Mucosa of descending colon (tissue), 3 donors: ENCODE data around the gene SUPT16H. TPM values are rescaled to one million over a fixed set of nuclear protein-coding genes. Genes with fewer than 3 reads are reported as not detected.

ENCODE experiments used
- ATAC-seq: fragments of 200-7000 bp; cut with Tn5 transposase; one replicate; pipeline ENCODE4 v1.9.1; 2020; ENCODE audit warnings: mild to moderate bottlenecking, moderate library complexity
- DNase-seq, 3 donors: peaks; one replicate each; pipeline ENCODE4 v3.0.0-alpha.2; 2020
- H3K36me3 ChIP-seq: fragments of 200-600 bp; one replicate; pipeline ENCODE4 v1.8.0; 2021; ENCODE audit warnings: low read depth, mild to moderate bottlenecking
- H3K4me1 ChIP-seq: fragments of 200-600 bp; one replicate; pipeline ENCODE4 v1.8.0; 2021; ENCODE audit warnings: low read depth, mild to moderate bottlenecking
- H3K4me3 ChIP-seq: fragments of 200-600 bp; one replicate; pipeline ENCODE4 v1.8.0; 2021; ENCODE audit warnings: mild to moderate bottlenecking
- H3K9me3 ChIP-seq: fragments of 200-600 bp; one replicate; pipeline ENCODE4 v1.8.0; 2021; ENCODE audit warnings: mild to moderate bottlenecking
- intact Hi-C, 2 donors: fragments of 100-400 bp; cut with DNase I in 1 of 2; cut with micrococcal nuclease in 1 of 2; formaldehyde crosslinking; loops; one replicate each; pipeline versions ENCODE4 v1.11.0 to v1.11.1; 2022; cut with DNase I, micrococcal nuclease
- total RNA-seq, 3 donors: library from RNA; stranded (reverse); fragmentation: NEBNext Ultra II Directional in 2 of 3; extraction: Animal tissue kit (Norgen Biotek cat#: 25700) in 2 of 3; gene quantifications; one replicate each; pipeline versions ENCODE4 v1.2.1 to v1.2.4, GENCODE V29; 2021 to 2023
- TF ChIP-seq, protein P1 (sequence below): fragments of 200-600 bp; IDR thresholded peaks from one replicate; pipeline ENCODE4 v1.8.0; 2022; ENCODE audit warnings: antibody characterized with exemption, mild to moderate bottlenecking
- donor health status: DM: no; HTN: no; CAD: no; lungs with moderate emphysema.
- donor health status: DM: no; HTN: no; CAD: no.
- donor health status: DM: no; HTN: yes; CAD: no.

Gene SUPT16H
- total RNA-seq, 3 donors from 2014 or later = 36.5 to 63.3 (median 48.1) TPM

DNA sequence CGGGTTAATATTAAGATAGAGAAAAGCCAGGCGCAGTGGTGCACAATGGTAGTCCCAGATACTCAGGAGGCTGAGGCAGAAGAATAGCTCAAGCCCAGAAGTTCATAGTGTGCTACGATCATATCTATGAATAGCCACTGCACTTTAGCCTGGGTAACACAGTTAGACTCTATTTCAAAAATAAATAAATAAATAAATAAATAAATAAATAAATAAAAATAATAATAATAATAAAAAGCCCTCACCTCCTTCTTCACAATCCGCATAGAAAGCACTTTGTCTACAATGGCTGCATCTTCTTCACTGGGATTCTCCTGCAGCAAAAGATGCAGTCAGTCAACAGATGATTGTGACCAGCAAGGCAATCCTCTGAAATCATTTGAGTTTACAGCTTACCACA is 31.5 kb upstream of the SUPT16H start:
- no peak for DNase-seq
- Histone ChIP-seq H3K9me3 (no peaks in the 10 kb centered on the region), H3K4me3 (no peak overlapping the region), H3K4me1 (no peaks in the 10 kb centered on the region), H3K36me3 (peaks cover 6% of the 10 kb centered on the region)
- intact Hi-C loops = no loop called here
- TF ChIP-seq, protein P1, sequence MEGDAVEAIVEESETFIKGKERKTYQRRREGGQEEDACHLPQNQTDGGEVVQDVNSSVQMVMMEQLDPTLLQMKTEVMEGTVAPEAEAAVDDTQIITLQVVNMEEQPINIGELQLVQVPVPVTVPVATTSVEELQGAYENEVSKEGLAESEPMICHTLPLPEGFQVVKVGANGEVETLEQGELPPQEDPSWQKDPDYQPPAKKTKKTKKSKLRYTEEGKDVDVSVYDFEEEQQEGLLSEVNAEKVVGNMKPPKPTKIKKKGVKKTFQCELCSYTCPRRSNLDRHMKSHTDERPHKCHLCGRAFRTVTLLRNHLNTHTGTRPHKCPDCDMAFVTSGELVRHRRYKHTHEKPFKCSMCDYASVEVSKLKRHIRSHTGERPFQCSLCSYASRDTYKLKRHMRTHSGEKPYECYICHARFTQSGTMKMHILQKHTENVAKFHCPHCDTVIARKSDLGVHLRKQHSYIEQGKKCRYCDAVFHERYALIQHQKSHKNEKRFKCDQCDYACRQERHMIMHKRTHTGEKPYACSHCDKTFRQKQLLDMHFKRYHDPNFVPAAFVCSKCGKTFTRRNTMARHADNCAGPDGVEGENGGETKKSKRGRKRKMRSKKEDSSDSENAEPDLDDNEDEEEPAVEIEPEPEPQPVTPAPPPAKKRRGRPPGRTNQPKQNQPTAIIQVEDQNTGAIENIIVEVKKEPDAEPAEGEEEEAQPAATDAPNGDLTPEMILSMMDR = no peak
- ATAC-seq = no peak

DNA sequence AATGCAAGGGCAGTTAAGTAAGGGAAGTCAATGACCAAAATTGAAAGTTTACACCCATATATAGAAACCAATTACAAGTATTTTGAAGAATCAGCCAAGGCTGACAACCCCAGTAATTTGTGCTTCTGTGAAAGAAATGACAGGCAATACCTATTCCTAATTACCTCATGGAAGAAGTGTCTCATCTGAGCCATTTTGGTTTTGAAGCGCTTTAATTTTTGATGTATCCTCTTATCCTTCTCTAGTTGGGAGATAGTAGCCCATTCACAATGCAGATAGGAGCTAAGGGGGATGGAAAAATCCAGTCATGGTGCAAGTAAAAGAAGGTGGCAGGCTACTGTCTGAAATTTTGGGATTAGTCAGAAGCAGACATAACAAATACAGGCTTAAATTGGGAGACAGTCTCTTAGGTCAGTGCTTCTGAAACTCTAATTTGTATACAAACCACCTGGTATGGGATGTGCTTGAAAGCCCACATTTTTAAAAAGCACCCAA is 30.4 kb upstream of the SUPT16H start:
- TF ChIP-seq, protein P1 = no peak
- DNase-seq (no peak), ATAC-seq (no peak)
- Histone ChIP-seq H3K4me1 (no peaks in the 10 kb centered on the region), H3K9me3 (no peaks in the 10 kb centered on the region), H3K36me3 (peaks cover 6% of the 10 kb centered on the region), H3K4me3 (no peak overlapping the region)
- intact Hi-C loops = no loop called here

- DNase-seq (no peak), ATAC-seq (no peak)
- H3K36me3 ChIP-seq = peaks cover 32% of the 10 kb centered on the region
- no peaks in the 10 kb centered on the region for H3K4me1 ChIP-seq
- H3K9me3 ChIP-seq = no peaks in the 10 kb centered on the region
- TF ChIP-seq, protein P1 = no peak
- H3K4me3 ChIP-seq = no peak overlapping the region
- intact Hi-C loops = no loop called here
Measured at GRCh38 chr14:21408147-21408546, 24.3 kb upstream of the SUPT16H start.

DNA sequence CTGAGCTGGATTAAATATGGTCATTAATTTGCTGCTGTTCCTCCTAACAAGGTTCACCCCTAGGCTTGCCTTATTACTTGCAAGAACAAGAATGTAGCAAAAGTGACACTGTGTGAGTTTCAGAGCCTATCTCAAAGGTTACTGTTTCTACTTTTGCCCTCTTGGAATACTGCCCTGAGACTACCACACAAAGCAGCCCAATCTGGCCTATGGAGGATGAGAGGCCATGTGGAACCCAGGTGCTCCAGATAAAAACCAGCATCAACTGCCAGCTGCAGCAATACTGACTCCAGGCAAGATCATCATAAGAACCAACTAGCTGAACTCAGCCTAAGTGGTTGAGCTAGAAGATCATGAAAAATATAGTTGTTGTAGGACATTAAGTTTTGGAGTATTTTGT is 22.4 kb upstream of the SUPT16H start:
- Histone ChIP-seq H3K36me3 (peaks cover 44% of the 10 kb centered on the region), H3K9me3 (no peaks in the 10 kb centered on the region), H3K4me3 (no peak overlapping the region), H3K4me1 (no peaks in the 10 kb centered on the region)
- DNase-seq (no peak), ATAC-seq (no peak)
- intact Hi-C loops = no loop called here
- TF ChIP-seq, protein P1 = no peak

DNA sequence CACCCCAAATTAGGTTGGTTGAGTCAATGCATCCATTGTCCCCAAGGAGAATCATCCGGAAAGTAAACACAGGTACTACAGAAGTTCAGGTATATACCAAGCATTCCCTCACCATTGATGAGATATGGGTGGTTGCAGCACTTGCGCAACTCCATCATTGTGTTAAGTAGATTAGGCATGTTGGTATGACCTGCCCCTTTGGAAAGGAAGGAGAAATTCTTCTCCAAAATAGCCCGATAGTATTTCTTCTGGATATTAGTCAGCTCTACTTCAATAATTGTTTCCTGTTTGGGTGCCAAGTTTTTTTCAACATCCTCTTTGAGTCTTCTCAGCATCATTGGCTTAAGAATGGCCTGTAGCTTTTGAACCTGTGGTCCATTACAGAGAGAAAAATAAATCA is 21.3 kb upstream of the SUPT16H start:
- intact Hi-C loops = no loop called here
- H3K36me3 ChIP-seq = peaks cover 53% of the 10 kb centered on the region
- H3K4me1 ChIP-seq = no peaks in the 10 kb centered on the region
- TF ChIP-seq, protein P1 = no peak
- H3K9me3 ChIP-seq = no peaks in the 10 kb centered on the region
- DNase-seq (no peak), ATAC-seq (no peak)
- no peak overlapping the region for H3K4me3 ChIP-seq

GRCh38 chr14:21399311-21399870 is 15.6 kb upstream of the SUPT16H start:
- DNase-seq (no peak), ATAC-seq (no peak)
- Histone ChIP-seq H3K36me3 (peaks cover 54% of the 10 kb centered on the region), H3K4me1 (no peaks in the 10 kb centered on the region), H3K9me3 (no peaks in the 10 kb centered on the region), H3K4me3 (no peak overlapping the region)
- TF ChIP-seq, protein P1 = no peak
- intact Hi-C loops = no loop called here
